ENCODE measurements around the gene STAT5A.

Gene STAT5A

GRCh38 chr17:42275527-42276358, 12.6 kb upstream of the STAT5A start (continued):
- TF ChIP-seq AEBP2 (tag by site-specific recombination; IDR thresholded peaks at IDR 0.05; ENCODE audit: borderline replicate concordance): no peak
- TF ChIP-seq ZNF335 (tag by site-specific recombination; conservative IDR thresholded peaks at IDR 0.05): peak; percentile 79
- no peak for TF ChIP-seq ZNF175 (tag by site-specific recombination; IDR thresholded peaks at IDR 0.05)
- TF ChIP-seq RBAK (tag by site-specific recombination; IDR thresholded peaks at IDR 0.05): no peak

- CTCF ChIA-PET: interaction anchor here (1.0 to 1.8 kb wide), 2 partner anchors 54 to 251 kb away, joined by 3 to 9 read pairs; no protein-coding TSS in a partner anchor
- POLR2A ChIA-PET: interaction anchor here (0.6 to 1.7 kb wide), 3 partner anchors 33 to 255 kb away, joined by 3 to 5 read pairs (median 3); no protein-coding TSS in a partner anchor
- peak within 1 kb of the TSS; percentile 85; the same call in 1 of the 2 replicates for H3K27ac ChIP-seq (ENCODE audit: extremely low read depth, low read depth, low read length)
Observed at GRCh38 chr17:42276359-42276608, 12.0 kb upstream of the STAT5A start, which contains the start of gene STAT5B. Gene STAT5B (minus strand): TSS chr17:42276391. CDS start chr17:42232127, 44,264 bp downstream.

GRCh38 chr17:42276609-42277341, 11.5 kb upstream of the STAT5A start:
- no peaks in the 10 kb centered on the region for H3K36me3 ChIP-seq (ENCODE audit: control insufficient read depth in 2 of 2, insufficient read depth in 1 of 2, low read length in 2 of 2)
- H3K4me1 ChIP-seq (ENCODE audit: control insufficient read depth, insufficient read depth, low read length): peaks cover 32% of the 10 kb centered on the region
- POLR2A ChIA-PET: interaction anchor here (0.5 to 1.9 kb wide), 8 partner anchors 10 to 259 kb away, joined by 3 to 8 read pairs (median 3); partner anchors contain the start of genes CAVIN1, DNAJC7 and NKIRAS2
- H3K4me3 ChIP-seq (ENCODE audit: low read depth, low read length): peak overlapping the region; percentile 84
- H3K9me3 ChIP-seq (ENCODE audit: control insufficient read depth, insufficient read depth, low read depth, low read length): no peaks in the 10 kb centered on the region
- H3K27ac ChIP-seq (ENCODE audit: extremely low read depth, low read depth, low read length): peak overlapping the region; percentile 85; the same call in 1 of the 2 replicates
- CTCF ChIA-PET: interaction anchor here (0.6 to 1.2 kb wide), 5 partner anchors 10 to 313 kb away, joined by 3 to 5 read pairs (median 3); no protein-coding TSS in a partner anchor
- TF ChIP-seq HIC1 (tag by site-specific recombination; IDR thresholded peaks at IDR 0.05) (0 out of 2 replicates have a peak, but pooled peaks have one; percentile 31), ZNF501 (tag by site-specific recombination; IDR thresholded peaks at IDR 0.05) (no peak), ZNF366 (tag by site-specific recombination; conservative IDR thresholded peaks at IDR 0.05) (0 out of 2 replicates have a peak, but pooled peaks have one; percentile 17), ZNF16 (tag by site-specific recombination; IDR thresholded peaks at IDR 0.05; ENCODE audit: low read depth) (no peak), PRDM10 (tag by site-specific recombination; IDR thresholded peaks at IDR 0.05) (0 out of 2 replicates have a peak, but pooled peaks have one; percentile 14), ZNF639 (tag by site-specific recombination; IDR thresholded peaks at IDR 0.05) (no peak)

More at GRCh38 chr17:42276359-42276608, 12.0 kb upstream of the STAT5A start, which contains the start of gene STAT5B:
- H3K4me3 ChIP-seq (ENCODE audit: low read depth, low read length): peak within 1 kb of the TSS; percentile 84
- no peaks in the 10 kb centered on the region for H3K9me3 ChIP-seq (ENCODE audit: control insufficient read depth, insufficient read depth, low read depth, low read length)
- H3K4me1 ChIP-seq (ENCODE audit: control insufficient read depth, insufficient read depth, low read length): peaks cover 36% of the 10 kb centered on the region
- no peaks in the 10 kb centered on the region for H3K36me3 ChIP-seq (ENCODE audit: control insufficient read depth in 2 of 2, insufficient read depth in 1 of 2, low read length in 2 of 2)
- TF ChIP-seq SCRT1 (tag by site-specific recombination; IDR thresholded peaks at IDR 0.05; ENCODE audit: borderline replicate concordance): no peak
- no peak for TF ChIP-seq ZNF174 (tag by site-specific recombination; IDR thresholded peaks at IDR 0.05)
- TF ChIP-seq ZNF121 (tag by site-specific recombination; IDR thresholded peaks at IDR 0.05): no peak
- TF ChIP-seq ZNF354C (tag by site-specific recombination; IDR thresholded peaks at IDR 0.05; ENCODE audit: borderline replicate concordance, low read depth): no peak
- TF ChIP-seq ZNF433 (tag by site-specific recombination; IDR thresholded peaks at IDR 0.05; ENCODE audit: low read depth): no peak
- no peak for TF ChIP-seq ZBTB49 (tag by site-specific recombination; IDR thresholded peaks at IDR 0.05; ENCODE audit: low read depth)
- TF ChIP-seq ZNF600 (tag by site-specific recombination; IDR thresholded peaks at IDR 0.05): no peak
- TF ChIP-seq ZNF266 (tag by site-specific recombination; IDR thresholded peaks at IDR 0.05; ENCODE audit: low read depth): no peak
- no peak for TF ChIP-seq ZNF394 (tag by site-specific recombination; IDR thresholded peaks at IDR 0.05; ENCODE audit: borderline replicate concordance)
- TF ChIP-seq KLF10 (tag by site-specific recombination; IDR thresholded peaks at IDR 0.05): no peak
- no peak for TF ChIP-seq ZNF416 (tag by site-specific recombination; IDR thresholded peaks at IDR 0.05)
- no peak for TF ChIP-seq ZNF791 (tag by site-specific recombination; IDR thresholded peaks at IDR 0.05)
